ENCODE data around the gene DHRS13.

The DHRS13 gene

DNA sequence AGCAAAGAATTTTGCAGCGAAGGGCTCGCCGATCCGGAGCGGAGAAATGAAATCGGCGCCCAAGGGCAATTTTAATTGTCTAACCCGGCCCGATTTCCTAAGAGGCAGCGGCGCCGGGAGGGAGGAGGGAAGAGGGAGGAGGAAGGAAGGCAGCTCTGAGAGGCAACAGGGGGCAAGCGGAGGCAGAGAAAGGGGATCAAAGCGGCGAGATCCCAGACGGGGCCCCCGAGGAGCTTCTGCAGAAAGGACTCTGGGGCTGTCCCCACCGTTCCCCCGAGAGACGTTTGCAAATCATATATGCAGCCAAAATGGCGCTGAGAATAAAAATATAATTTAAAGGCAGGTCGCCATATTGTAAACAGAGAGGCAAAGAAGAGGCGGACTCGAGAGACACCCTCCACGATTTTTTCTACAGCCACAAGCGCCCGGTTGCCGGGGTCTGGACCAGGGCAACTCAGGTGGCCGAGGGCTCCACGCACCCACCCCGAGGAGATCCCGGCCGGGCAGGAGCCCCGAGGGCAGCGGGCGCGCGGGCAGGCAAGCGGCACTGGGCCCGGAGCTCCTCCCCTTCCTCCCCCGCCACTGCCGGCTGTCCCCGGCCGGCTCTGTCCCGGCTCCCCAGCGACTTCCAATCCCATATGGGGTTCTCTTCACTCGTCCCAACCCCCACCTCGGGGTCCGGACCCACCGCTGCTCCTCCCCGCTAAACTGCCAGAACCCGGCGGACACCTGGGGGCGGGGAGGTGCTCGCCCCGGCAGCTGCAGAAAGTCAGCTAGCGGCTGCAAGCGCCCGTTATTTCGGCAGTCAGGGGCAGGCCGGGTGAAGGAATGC is 46.5 kb upstream of the DHRS13 start:
- H3K4me1 Mint-ChIP-seq = peaks cover 23% of the 10 kb centered on the region
- peak overlapping the region; percentile 96 to 100 (median 99) for H3K27ac Mint-ChIP-seq
- no peaks in the 10 kb centered on the region for H3K9me3 Mint-ChIP-seq
- H3K27me3 Mint-ChIP-seq (ENCODE audit: low read depth) = no peaks in the 10 kb centered on the region
- H3K4me3 Mint-ChIP-seq = peak overlapping the region; percentile 96 to 98 (median 98)
- TF ChIP-seq, protein P1, sequence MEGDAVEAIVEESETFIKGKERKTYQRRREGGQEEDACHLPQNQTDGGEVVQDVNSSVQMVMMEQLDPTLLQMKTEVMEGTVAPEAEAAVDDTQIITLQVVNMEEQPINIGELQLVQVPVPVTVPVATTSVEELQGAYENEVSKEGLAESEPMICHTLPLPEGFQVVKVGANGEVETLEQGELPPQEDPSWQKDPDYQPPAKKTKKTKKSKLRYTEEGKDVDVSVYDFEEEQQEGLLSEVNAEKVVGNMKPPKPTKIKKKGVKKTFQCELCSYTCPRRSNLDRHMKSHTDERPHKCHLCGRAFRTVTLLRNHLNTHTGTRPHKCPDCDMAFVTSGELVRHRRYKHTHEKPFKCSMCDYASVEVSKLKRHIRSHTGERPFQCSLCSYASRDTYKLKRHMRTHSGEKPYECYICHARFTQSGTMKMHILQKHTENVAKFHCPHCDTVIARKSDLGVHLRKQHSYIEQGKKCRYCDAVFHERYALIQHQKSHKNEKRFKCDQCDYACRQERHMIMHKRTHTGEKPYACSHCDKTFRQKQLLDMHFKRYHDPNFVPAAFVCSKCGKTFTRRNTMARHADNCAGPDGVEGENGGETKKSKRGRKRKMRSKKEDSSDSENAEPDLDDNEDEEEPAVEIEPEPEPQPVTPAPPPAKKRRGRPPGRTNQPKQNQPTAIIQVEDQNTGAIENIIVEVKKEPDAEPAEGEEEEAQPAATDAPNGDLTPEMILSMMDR (IDR thresholded peaks at IDR 0.05; ENCODE audit: unreplicated experiment in 3 of 3) = no peak
- peaks cover 20% of the 10 kb centered on the region for H3K36me3 Mint-ChIP-seq (ENCODE audit: low read depth)

DNA sequence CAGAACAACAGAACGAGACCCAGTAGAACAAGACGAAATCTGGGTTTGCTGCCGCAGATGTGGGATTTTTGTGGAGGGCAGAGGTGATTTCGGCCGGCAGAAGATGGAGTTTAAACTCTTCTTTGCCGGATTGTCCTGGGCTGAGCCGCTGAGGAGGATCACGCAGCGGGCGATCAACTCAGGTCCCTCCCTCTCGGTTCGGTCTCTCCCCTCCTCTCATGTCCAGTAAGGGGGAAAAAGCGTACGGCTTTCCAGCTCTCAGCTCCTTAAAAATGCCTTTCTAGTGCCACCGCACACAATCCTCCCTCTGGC is 46.0 kb upstream of the DHRS13 start:
- Mint-ChIP-seq H3K4me3 (peak overlapping the region; percentile 96 to 98 (median 98)), H3K27ac (peak overlapping the region; percentile 96 to 100 (median 99)), H3K4me1 (peaks cover 23% of the 10 kb centered on the region), H3K36me3 (ENCODE audit: low read depth) (peaks cover 21% of the 10 kb centered on the region), H3K27me3 (ENCODE audit: low read depth) (no peaks in the 10 kb centered on the region), H3K9me3 (no peaks in the 10 kb centered on the region)
- TF ChIP-seq, protein P1 (IDR thresholded peaks at IDR 0.05; ENCODE audit: unreplicated experiment in 3 of 3) = no peak

DNA sequence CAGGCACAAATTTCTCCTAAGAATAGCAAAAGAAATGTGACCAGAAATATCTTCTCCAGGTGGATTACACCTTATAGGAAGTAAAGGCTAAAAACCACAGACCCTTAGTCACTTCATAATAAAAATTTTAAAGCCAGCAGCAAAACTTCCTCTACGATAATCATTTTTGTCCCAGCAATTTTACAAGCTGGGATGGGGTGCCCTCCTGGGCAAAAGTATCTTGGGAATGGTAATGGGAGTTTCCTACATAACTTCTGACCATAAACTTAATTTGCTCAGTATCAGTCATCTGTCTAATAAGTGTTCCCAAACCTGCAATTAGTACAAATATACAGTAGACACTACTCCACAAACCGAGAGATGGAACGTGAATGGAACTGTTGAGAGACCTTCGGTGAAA is 45.5 kb upstream of the DHRS13 start:
- Mint-ChIP-seq H3K9me3 (no peaks in the 10 kb centered on the region), H3K27ac (peak overlapping the region; percentile 96 to 100 (median 99)), H3K36me3 (ENCODE audit: low read depth) (peaks cover 26% of the 10 kb centered on the region), H3K4me3 (peak overlapping the region; percentile 96 to 98 (median 98)), H3K4me1 (peaks cover 23% of the 10 kb centered on the region), H3K27me3 (ENCODE audit: low read depth) (no peaks in the 10 kb centered on the region)
- TF ChIP-seq, protein P1 (IDR thresholded peaks at IDR 0.05; ENCODE audit: unreplicated experiment in 3 of 3) = no peak

DNA sequence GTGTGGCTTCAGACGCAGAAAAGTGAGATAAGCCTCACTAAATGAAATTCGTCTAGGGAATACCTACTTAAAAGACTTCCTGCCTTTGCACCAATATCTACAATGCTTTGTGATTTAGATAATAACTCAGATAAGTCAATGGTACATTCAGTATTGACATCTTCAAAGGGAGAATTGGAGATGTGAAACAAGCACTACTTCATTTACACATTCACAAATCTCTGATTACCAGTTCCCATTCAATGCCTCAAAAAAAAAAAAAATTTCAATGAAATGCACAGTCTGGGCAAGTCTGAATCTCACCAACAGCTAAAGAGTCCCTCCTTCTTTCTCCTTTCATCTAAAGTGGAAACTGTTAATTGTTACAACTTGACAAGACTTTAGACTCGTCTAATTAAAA is 44.8 kb upstream of the DHRS13 start:
- TF ChIP-seq, protein P1 (IDR thresholded peaks at IDR 0.05; ENCODE audit: unreplicated experiment in 3 of 3) = no peak
- Mint-ChIP-seq H3K36me3 (ENCODE audit: low read depth) (peaks cover 32% of the 10 kb centered on the region), H3K27me3 (ENCODE audit: low read depth) (no peaks in the 10 kb centered on the region), H3K4me3 (peak overlapping the region; percentile 96 to 98 (median 98)), H3K4me1 (peaks cover 23% of the 10 kb centered on the region), H3K9me3 (no peaks in the 10 kb centered on the region), H3K27ac (peak overlapping the region; percentile 96 to 100 (median 99))

DNA sequence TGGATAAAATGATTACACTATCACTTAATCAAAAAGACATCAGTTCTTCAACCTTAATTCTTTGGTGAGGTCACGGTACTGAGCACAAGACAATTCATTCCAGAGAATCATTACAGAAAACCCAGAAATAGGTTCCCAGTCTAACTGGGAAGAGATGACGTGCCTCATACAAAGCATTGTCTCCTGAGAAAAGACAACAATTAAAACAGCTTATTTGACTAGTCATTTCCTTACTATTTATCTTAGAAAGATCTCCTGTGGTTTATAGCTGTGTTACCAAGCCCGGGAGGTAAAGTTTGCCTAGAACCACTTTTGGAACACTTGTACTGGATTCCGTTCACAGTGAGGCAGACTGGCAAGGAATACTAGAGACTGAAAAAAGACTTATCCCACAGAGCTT is 43.4 kb upstream of the DHRS13 start:
- H3K9me3 Mint-ChIP-seq = no peaks in the 10 kb centered on the region

More for the DNA sequence above, 43.4 kb upstream of the DHRS13 start:
- Mint-ChIP-seq H3K4me1 (peaks cover 23% of the 10 kb centered on the region), H3K36me3 (ENCODE audit: low read depth) (peaks cover 35% of the 10 kb centered on the region), H3K4me3 (peak overlapping the region; percentile 21 to 54 (median 26)), H3K27ac (peak overlapping the region; percentile 2 to 69 (median 54)), H3K27me3 (ENCODE audit: low read depth) (no peaks in the 10 kb centered on the region)
- TF ChIP-seq, protein P1 (IDR thresholded peaks at IDR 0.05; ENCODE audit: unreplicated experiment in 3 of 3) = no peak
